Endothelial cell of hepatic sinusoid (primary cell): ENCODE results near the gene SLC38A3.

Source experiments
- in situ Hi-C: cut with HindIII; loops from 2 replicates; pipeline ENCODE4 v1.10.0; 2017; ENCODE audit warnings: low sequenced_read_pairs

The SLC38A3 gene

GRCh38 chr3:50204804-50205412 lies at the start of gene SLC38A3:
SLC38A3 (plus strand) TSS chr3:50205271; CDS start chr3:50214200, 8,929 bp downstream.
- in situ Hi-C loops: no loop called here

- in situ Hi-C loops: no loop called here
These were observed 49.6 kb upstream of the SLC38A3 start for GRCh38 chr3:50155491-50155878.

- in situ Hi-C loops: no loop called here
These were observed 49.2 kb upstream of the SLC38A3 start for GRCh38 chr3:50155891-50156290.

- in situ Hi-C loops: no loop called here
These were observed 48.2 kb upstream of the SLC38A3 start for GRCh38 chr3:50156549-50157493.

- in situ Hi-C loops: no loop called here
These were observed 47.1 kb upstream of the SLC38A3 start for GRCh38 chr3:50157827-50158529.

- in situ Hi-C loops: no loop called here
These were observed 46.4 kb upstream of the SLC38A3 start for GRCh38 chr3:50158530-50159146.

- in situ Hi-C loops: no loop called here
These were observed 44.5 kb upstream of the SLC38A3 start for GRCh38 chr3:50160561-50160983.

GRCh38 chr3:50161320-50161719 lies 43.8 kb upstream of the SLC38A3 start:
- in situ Hi-C loops: no loop called here

- in situ Hi-C loops: no loop called here
These were observed 42.8 kb upstream of the SLC38A3 start for GRCh38 chr3:50162034-50162883.

GRCh38 chr3:50163572-50164455 lies 41.3 kb upstream of the SLC38A3 start:
- in situ Hi-C loops: no loop called here

- in situ Hi-C loops: no loop called here
These were observed 40.6 kb upstream of the SLC38A3 start for GRCh38 chr3:50164481-50164880.

GRCh38 chr3:50164984-50165909 lies 39.8 kb upstream of the SLC38A3 start:
- in situ Hi-C loops: no loop called here

- in situ Hi-C loops: no loop called here
These were observed 39.0 kb upstream of the SLC38A3 start for GRCh38 chr3:50165910-50166538.

GRCh38 chr3:50166620-50167019 lies 38.5 kb upstream of the SLC38A3 start:
- in situ Hi-C loops: no loop called here

GRCh38 chr3:50167069-50167840 lies 37.8 kb upstream of the SLC38A3 start:
- in situ Hi-C loops: no loop called here

- in situ Hi-C loops: no loop called here
These were observed 37.2 kb upstream of the SLC38A3 start for GRCh38 chr3:50167841-50168209.

GRCh38 chr3:50168388-50168787 lies 36.7 kb upstream of the SLC38A3 start:
- in situ Hi-C loops: no loop called here
